KOPT-K1 (cell line): Measurements from ENCODE around the gene SCRT2.

Source experiments
- H3K27ac ChIP-seq: fragments of 200-600 bp; sonication (generic); 2 replicates; pipeline ENCODE4 v1.5.1; 2016; ENCODE audit warnings: antibody characterized with exemption, mild to moderate bottlenecking, low read depth, low read length; ENCODE audit not compliant: poor library complexity, severe bottlenecking
- H3K36me3 ChIP-seq: fragments of 200-600 bp; sonication (generic); 2 replicates; pipeline ENCODE4 v1.5.1; 2017; ENCODE audit warnings: antibody characterized with exemption, mild to moderate bottlenecking, low read length, moderate library complexity; ENCODE audit not compliant: insufficient read depth
- H3K9me3 ChIP-seq: fragments of 200-600 bp; sonication (generic); 2 replicates; pipeline ENCODE4 v1.5.1; 2017; ENCODE audit warnings: antibody characterized with exemption, low read length, mild to moderate bottlenecking; ENCODE audit not compliant: insufficient read depth, poor library complexity, severe bottlenecking

Gene SCRT2

GRCh38 chr20:622161-622560, 53.4 kb downstream of the SCRT2 start:
- H3K27ac ChIP-seq = no peak overlapping the region
- H3K36me3 ChIP-seq = no peaks in the 10 kb centered on the region
- H3K9me3 ChIP-seq = peaks cover 15% of the 10 kb centered on the region

GRCh38 chr20:621125-621756, 54.4 kb downstream of the SCRT2 start:
- H3K9me3 ChIP-seq = peaks cover 20% of the 10 kb centered on the region
- no peak overlapping the region for H3K27ac ChIP-seq
- no peaks in the 10 kb centered on the region for H3K36me3 ChIP-seq

- Histone ChIP-seq H3K9me3 (peaks cover 20% of the 10 kb centered on the region), H3K27ac (no peak overlapping the region), H3K36me3 (no peaks in the 10 kb centered on the region)
Measured at GRCh38 chr20:620246-620645, 55.4 kb downstream of the SCRT2 start.

GRCh38 chr20:618980-619379, 56.6 kb downstream of the SCRT2 start:
- Histone ChIP-seq H3K9me3 (peaks cover 20% of the 10 kb centered on the region), H3K36me3 (no peaks in the 10 kb centered on the region), H3K27ac (no peak overlapping the region)

GRCh38 chr20:617934-618690, 57.5 kb downstream of the SCRT2 start:
- no peak overlapping the region for H3K27ac ChIP-seq
- H3K36me3 ChIP-seq = no peaks in the 10 kb centered on the region
- peaks cover 20% of the 10 kb centered on the region for H3K9me3 ChIP-seq

GRCh38 chr20:615514-615913, 60.1 kb downstream of the SCRT2 start:
- H3K9me3 ChIP-seq = peaks cover 20% of the 10 kb centered on the region
- no peak overlapping the region for H3K27ac ChIP-seq
- H3K36me3 ChIP-seq = no peaks in the 10 kb centered on the region

GRCh38 chr20:611843-612185, 63.8 kb downstream of the SCRT2 start:
- Histone ChIP-seq H3K27ac (no peak overlapping the region), H3K9me3 (peaks cover 4% of the 10 kb centered on the region), H3K36me3 (no peaks in the 10 kb centered on the region)
